Measurements from ENCODE around the gene MAPKBP1. TPM values are rescaled to one million over a fixed set of nuclear protein-coding genes. Genes with fewer than 3 reads are reported as not detected.

The MAPKBP1 gene
- polyA plus RNA-seq, 1 donor from 2014 or later, result 30.3 TPM

DNA sequence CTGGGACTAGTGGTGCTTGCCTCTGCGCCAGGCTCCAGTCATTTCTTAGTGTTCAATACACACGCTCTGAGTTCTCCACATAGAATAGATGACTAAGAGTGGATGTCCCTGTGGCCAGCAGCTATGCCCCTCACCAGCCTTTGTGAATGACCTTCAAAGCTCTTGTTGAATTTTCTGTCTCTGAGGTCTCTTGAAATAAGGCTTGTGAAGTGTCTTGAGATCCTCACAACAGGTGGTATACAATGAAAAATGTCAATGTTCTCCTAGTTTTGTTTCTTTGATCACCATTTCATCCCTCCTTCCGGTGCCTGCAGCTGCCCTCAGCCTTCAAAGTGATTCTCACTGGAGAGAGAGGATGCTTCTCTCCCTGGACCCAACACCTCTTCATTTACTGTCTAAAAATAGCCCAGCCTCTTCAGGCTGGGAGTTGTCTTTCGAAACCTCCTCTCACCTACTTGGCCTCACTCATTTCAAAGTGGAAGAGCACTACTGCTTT, 5.4 kb downstream of the MAPKBP1 start:
- H3K4me2 ChIP-seq (ENCODE audit: low read length), result no peak overlapping the region
- no peak overlapping the region for H3K27ac ChIP-seq (ENCODE audit: low read length)

DNA sequence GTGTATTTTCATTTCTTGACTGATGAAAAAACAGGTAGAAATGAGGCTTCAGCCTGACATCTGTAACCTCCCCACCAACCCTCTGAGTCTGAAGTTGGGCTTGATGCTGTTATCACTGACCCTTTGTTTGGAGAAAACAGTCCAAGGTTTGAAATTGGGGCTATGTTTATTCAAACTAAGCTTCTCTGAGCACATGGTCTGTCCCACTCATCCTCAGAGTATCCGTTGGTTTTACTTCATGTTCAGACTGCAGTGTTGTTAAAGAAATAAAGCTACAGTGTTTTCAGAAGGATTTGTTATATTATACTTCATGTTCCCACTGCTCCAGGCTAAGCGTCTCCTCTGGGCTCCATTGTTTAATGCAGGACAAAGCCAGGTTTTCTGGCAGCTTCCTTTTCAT, 6.0 kb downstream of the MAPKBP1 start:
- Histone ChIP-seq H3K9me3 (ENCODE audit: low read length) (no peaks in the 10 kb centered on the region), H3K9ac (ENCODE audit: low read length) (no peak overlapping the region), H3K4me3 (ENCODE audit: low read length) (no peak overlapping the region), H3K9me2 (ENCODE audit: insufficient read depth, low read length) (no peaks in the 10 kb centered on the region), H4K20me1 (ENCODE audit: insufficient read depth) (no peaks in the 10 kb centered on the region), H2AFZ (ENCODE audit: low read depth, low read length) (no peak overlapping the region), H3K4me2 (ENCODE audit: low read length) (no peak overlapping the region), H3K79me2 (replicated peaks; ENCODE audit: insufficient read depth, low read length) (peaks cover 38% of the 10 kb centered on the region), H3F3A (ENCODE audit: insufficient read depth, low read length, poor library complexity, severe bottlenecking) (no peaks in the 10 kb centered on the region), H3K27me3 (ENCODE audit: insufficient read depth, low read depth, low read length) (no peaks in the 10 kb centered on the region), H3K27ac (ENCODE audit: low read length) (no peak overlapping the region), H3K36me3 (ENCODE audit: insufficient read depth, low read length) (no peaks in the 10 kb centered on the region)
- TF ChIP-seq EP300 (conservative IDR thresholded peaks at IDR 0.05; ENCODE audit: poor library complexity, severe bottlenecking) (no peak), EZH2 (IDR thresholded peaks at IDR 0.05; ENCODE audit: borderline replicate concordance, insufficient read depth, low read length, poor library complexity, severe bottlenecking) (no peak), POLR2AphosphoS5 (IDR thresholded peaks at IDR 0.05) (no peak), MXI1 (conservative IDR thresholded peaks at IDR 0.05; ENCODE audit: poor library complexity, severe bottlenecking) (no peak), RAD21 (conservative IDR thresholded peaks at IDR 0.05) (no peak), SMC3 (conservative IDR thresholded peaks at IDR 0.05; ENCODE audit: poor library complexity) (no peak), TAF1 (IDR thresholded peaks at IDR 0.05; ENCODE audit: low read depth) (no peak)
- TF ChIP-seq, protein P1, sequence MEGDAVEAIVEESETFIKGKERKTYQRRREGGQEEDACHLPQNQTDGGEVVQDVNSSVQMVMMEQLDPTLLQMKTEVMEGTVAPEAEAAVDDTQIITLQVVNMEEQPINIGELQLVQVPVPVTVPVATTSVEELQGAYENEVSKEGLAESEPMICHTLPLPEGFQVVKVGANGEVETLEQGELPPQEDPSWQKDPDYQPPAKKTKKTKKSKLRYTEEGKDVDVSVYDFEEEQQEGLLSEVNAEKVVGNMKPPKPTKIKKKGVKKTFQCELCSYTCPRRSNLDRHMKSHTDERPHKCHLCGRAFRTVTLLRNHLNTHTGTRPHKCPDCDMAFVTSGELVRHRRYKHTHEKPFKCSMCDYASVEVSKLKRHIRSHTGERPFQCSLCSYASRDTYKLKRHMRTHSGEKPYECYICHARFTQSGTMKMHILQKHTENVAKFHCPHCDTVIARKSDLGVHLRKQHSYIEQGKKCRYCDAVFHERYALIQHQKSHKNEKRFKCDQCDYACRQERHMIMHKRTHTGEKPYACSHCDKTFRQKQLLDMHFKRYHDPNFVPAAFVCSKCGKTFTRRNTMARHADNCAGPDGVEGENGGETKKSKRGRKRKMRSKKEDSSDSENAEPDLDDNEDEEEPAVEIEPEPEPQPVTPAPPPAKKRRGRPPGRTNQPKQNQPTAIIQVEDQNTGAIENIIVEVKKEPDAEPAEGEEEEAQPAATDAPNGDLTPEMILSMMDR (IDR thresholded peaks at IDR 0.05; ENCODE audit: poor library complexity, severe bottlenecking), result no peak
- TF ChIP-seq, protein P2, sequence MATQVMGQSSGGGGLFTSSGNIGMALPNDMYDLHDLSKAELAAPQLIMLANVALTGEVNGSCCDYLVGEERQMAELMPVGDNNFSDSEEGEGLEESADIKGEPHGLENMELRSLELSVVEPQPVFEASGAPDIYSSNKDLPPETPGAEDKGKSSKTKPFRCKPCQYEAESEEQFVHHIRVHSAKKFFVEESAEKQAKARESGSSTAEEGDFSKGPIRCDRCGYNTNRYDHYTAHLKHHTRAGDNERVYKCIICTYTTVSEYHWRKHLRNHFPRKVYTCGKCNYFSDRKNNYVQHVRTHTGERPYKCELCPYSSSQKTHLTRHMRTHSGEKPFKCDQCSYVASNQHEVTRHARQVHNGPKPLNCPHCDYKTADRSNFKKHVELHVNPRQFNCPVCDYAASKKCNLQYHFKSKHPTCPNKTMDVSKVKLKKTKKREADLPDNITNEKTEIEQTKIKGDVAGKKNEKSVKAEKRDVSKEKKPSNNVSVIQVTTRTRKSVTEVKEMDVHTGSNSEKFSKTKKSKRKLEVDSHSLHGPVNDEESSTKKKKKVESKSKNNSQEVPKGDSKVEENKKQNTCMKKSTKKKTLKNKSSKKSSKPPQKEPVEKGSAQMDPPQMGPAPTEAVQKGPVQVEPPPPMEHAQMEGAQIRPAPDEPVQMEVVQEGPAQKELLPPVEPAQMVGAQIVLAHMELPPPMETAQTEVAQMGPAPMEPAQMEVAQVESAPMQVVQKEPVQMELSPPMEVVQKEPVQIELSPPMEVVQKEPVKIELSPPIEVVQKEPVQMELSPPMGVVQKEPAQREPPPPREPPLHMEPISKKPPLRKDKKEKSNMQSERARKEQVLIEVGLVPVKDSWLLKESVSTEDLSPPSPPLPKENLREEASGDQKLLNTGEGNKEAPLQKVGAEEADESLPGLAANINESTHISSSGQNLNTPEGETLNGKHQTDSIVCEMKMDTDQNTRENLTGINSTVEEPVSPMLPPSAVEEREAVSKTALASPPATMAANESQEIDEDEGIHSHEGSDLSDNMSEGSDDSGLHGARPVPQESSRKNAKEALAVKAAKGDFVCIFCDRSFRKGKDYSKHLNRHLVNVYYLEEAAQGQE (IDR thresholded peaks at IDR 0.05; ENCODE audit: borderline replicate concordance), result no peak

More for the DNA sequence above, 5.4 kb downstream of the MAPKBP1 start:
- peaks cover 36% of the 10 kb centered on the region for H3K79me2 ChIP-seq (replicated peaks; ENCODE audit: insufficient read depth, low read length)
- H3K27me3 ChIP-seq (ENCODE audit: insufficient read depth, low read depth, low read length), result no peaks in the 10 kb centered on the region
- no peaks in the 10 kb centered on the region for H3F3A ChIP-seq (ENCODE audit: insufficient read depth, low read length, poor library complexity, severe bottlenecking)
- H3K4me3 ChIP-seq (ENCODE audit: low read length), result no peak overlapping the region
- H2AFZ ChIP-seq (ENCODE audit: low read depth, low read length), result no peak overlapping the region
- TF ChIP-seq SMC3 (conservative IDR thresholded peaks at IDR 0.05; ENCODE audit: poor library complexity) (no peak), EZH2 (IDR thresholded peaks at IDR 0.05; ENCODE audit: borderline replicate concordance, insufficient read depth, low read length, poor library complexity, severe bottlenecking) (no peak), MXI1 (conservative IDR thresholded peaks at IDR 0.05; ENCODE audit: poor library complexity, severe bottlenecking) (no peak), EP300 (conservative IDR thresholded peaks at IDR 0.05; ENCODE audit: poor library complexity, severe bottlenecking) (no peak), POLR2AphosphoS5 (IDR thresholded peaks at IDR 0.05) (no peak), RAD21 (conservative IDR thresholded peaks at IDR 0.05) (no peak), TAF1 (IDR thresholded peaks at IDR 0.05; ENCODE audit: low read depth) (no peak)
- TF ChIP-seq, protein P2 (IDR thresholded peaks at IDR 0.05; ENCODE audit: borderline replicate concordance), result no peak
- TF ChIP-seq, protein P1 (IDR thresholded peaks at IDR 0.05; ENCODE audit: poor library complexity, severe bottlenecking), result no peak
- H3K36me3 ChIP-seq (ENCODE audit: insufficient read depth, low read length), result no peaks in the 10 kb centered on the region
- no peaks in the 10 kb centered on the region for H3K9me2 ChIP-seq (ENCODE audit: insufficient read depth, low read length)
- H4K20me1 ChIP-seq (ENCODE audit: insufficient read depth), result no peaks in the 10 kb centered on the region
- no peaks in the 10 kb centered on the region for H3K9me3 ChIP-seq (ENCODE audit: low read length)
- no peak overlapping the region for H3K9ac ChIP-seq (ENCODE audit: low read length)

Measured in neural cell (in vitro differentiated cells).